GM18858 (cell line): ENCODE measurements around the gene PLCB2.

Experiments used
- ATAC-seq: cut with Tn5 transposase; IDR thresholded peaks from one replicate; pipeline ENCODE4 v1.9.1; 2021; ENCODE audit not compliant: unreplicated experiment

The PLCB2 gene

GRCh38 chr15:40253167-40253790 lies 54.5 kb downstream of the PLCB2 start:
- ATAC-seq: no peak

GRCh38 chr15:40252438-40253166 lies 55.1 kb downstream of the PLCB2 start:
- ATAC-seq: no peak

- no peak for ATAC-seq
These were observed 55.6 kb downstream of the PLCB2 start for GRCh38 chr15:40252141-40252437.

GRCh38 chr15:40251486-40252140 lies 56.1 kb downstream of the PLCB2 start:
- no peak for ATAC-seq

GRCh38 chr15:40250771-40251483 lies 56.8 kb downstream of the PLCB2 start:
- ATAC-seq: no peak

- ATAC-seq: no peak
These were observed 57.5 kb downstream of the PLCB2 start for GRCh38 chr15:40250304-40250656.

GRCh38 chr15:40249477-40250303 lies 58.0 kb downstream of the PLCB2 start:
- ATAC-seq: no peak

- no peak for ATAC-seq
These were observed 59.5 kb downstream of the PLCB2 start for GRCh38 chr15:40248006-40248783.

GRCh38 chr15:40247406-40247971 lies 60.2 kb downstream of the PLCB2 start:
- no peak for ATAC-seq

- ATAC-seq: no peak
These were observed 61.0 kb downstream of the PLCB2 start for GRCh38 chr15:40246496-40247280.

- no peak for ATAC-seq
These were observed 61.9 kb downstream of the PLCB2 start for GRCh38 chr15:40245666-40246450.

GRCh38 chr15:40244961-40245523 lies 62.7 kb downstream of the PLCB2 start:
- no peak for ATAC-seq

GRCh38 chr15:40243126-40243810 lies 64.5 kb downstream of the PLCB2 start:
- ATAC-seq: no peak

GRCh38 chr15:40242601-40243000 lies 65.1 kb downstream of the PLCB2 start:
- no peak for ATAC-seq

- ATAC-seq: no peak
These were observed 65.5 kb downstream of the PLCB2 start for GRCh38 chr15:40242213-40242599.

- no peak for ATAC-seq
These were observed 66.2 kb downstream of the PLCB2 start for GRCh38 chr15:40241269-40242212.
